Stimulated activated CD8-positive, alpha-beta memory T cell treated with anti-CD3 and anti-CD28 coated beads, Interleukin-4, amount 100 ng/mL, for 24 hours (primary cell): ENCODE data around the gene ZNF548.

Experiments used
- DNase-seq: peaks from one replicate; pipeline ENCODE4 v3.0.0-alpha.2; 2020; ENCODE audit warnings: low read depth

Gene ZNF548

GRCh38 chr19:57398868-57399267, 9.2 kb downstream of the ZNF548 start:
- DNase-seq, result no peak

- DNase-seq, result no peak
These were observed 14.3 kb downstream of the ZNF548 start for GRCh38 chr19:57403737-57404563.

GRCh38 chr19:57406516-57407123, 17.0 kb downstream of the ZNF548 start:
- DNase-seq, result peak; percentile 49

GRCh38 chr19:57410877-57411671, 21.4 kb downstream of the ZNF548 start, which contains the start of gene ZNF17:
Gene ZNF17, plus strand, starts transcription at chr19:57411161. Its CDS starts 2,455 bp downstream, at chr19:57413616.
- peak; percentile 87 for DNase-seq

GRCh38 chr19:57419439-57419838, 29.8 kb downstream of the ZNF548 start:
- no peak for DNase-seq

- DNase-seq, result no peak
These were observed 31.4 kb downstream of the ZNF548 start for GRCh38 chr19:57421037-57421436.

- DNase-seq, result no peak
These were observed 44.9 kb downstream of the ZNF548 start for GRCh38 chr19:57434386-57435061.

GRCh38 chr19:57435062-57435978, 45.7 kb downstream of the ZNF548 start, which contains the start of gene ZNF749:
Gene ZNF749, plus strand, starts transcription at chr19:57435325. Its CDS starts 254 bp downstream, at chr19:57435579.
- peak; percentile 94 for DNase-seq

GRCh38 chr19:57436417-57436816, 46.8 kb downstream of the ZNF548 start:
- no peak for DNase-seq

- DNase-seq, result no peak
These were observed 48.3 kb downstream of the ZNF548 start for GRCh38 chr19:57437931-57438330.

GRCh38 chr19:57438925-57439324, 49.3 kb downstream of the ZNF548 start:
- no peak for DNase-seq

GRCh38 chr19:57441979-57442752, 52.5 kb downstream of the ZNF548 start:
- no peak for DNase-seq

- DNase-seq, result no peak
These were observed 53.6 kb downstream of the ZNF548 start for GRCh38 chr19:57443121-57443696.

- no peak for DNase-seq
These were observed 62.7 kb downstream of the ZNF548 start for GRCh38 chr19:57452307-57452706.
